GM12878 (cell line): ENCODE results near the gene DCST1. TPM values are rescaled to one million over a fixed set of nuclear protein-coding genes. Genes with fewer than 3 reads are reported as not detected.

Experiments
- ATAC-seq: fragments of 200-7000 bp; cut with Tn5 transposase; 3 replicates; pipeline ENCODE4 v1.9.1; 2020; ENCODE audit warnings: mild to moderate bottlenecking, moderate library complexity
- BruUV-seq: library from RNA; stranded (reverse); fragments of 400-500 nt; replicated peaks from 2 replicates; lab custom pipeline; 2021; lab: Mats Ljungman, UMichigan
- CTCF ChIA-PET: fragments of 300-600 bp; sonication (Branson Sonifier 250); formaldehyde crosslinking; extraction: SDS; loops from one replicate; lab custom pipeline; 2021; ENCODE audit warnings: inconsistent platforms; lab: Yijun Ruan, JAX
- POLR2A ChIA-PET: fragments of 350-600 bp; formaldehyde crosslinking; extraction: SDS; loops from one replicate; lab custom pipeline; 2021; ENCODE audit warnings: inconsistent platforms; lab: Charles Lee
- RAD21 ChIA-PET: fragments of 300-600 bp; sonication (Branson Sonifier 250); formaldehyde crosslinking; loops from one replicate; lab custom pipeline; 2023; ENCODE audit warnings: antibody characterized with exemption; ENCODE audit not compliant: unreplicated experiment; lab: Charles Lee
- SMC1A ChIA-PET: fragments of 300-600 bp; sonication (Branson Sonifier 250); formaldehyde crosslinking; loops from one replicate; lab custom pipeline; 2023; ENCODE audit not compliant: unreplicated experiment, uncharacterized antibody; lab: Charles Lee
- DNase-seq: peaks from one replicate; pipeline ENCODE4 v3.0.0-alpha.2; 2011; ENCODE audit warnings: low read depth, low spot score
- FAIRE-seq: peaks from 3 replicates; lab custom pipeline; 2011; peaks lifted over from hg19 to GRCh38; lab: Jason Lieb, UNC
- H2AFZ ChIP-seq: 2 replicates; pipeline ENCODE4 v1.6.0; 2011; ENCODE audit warnings: low read depth, low read length, control low read depth; ENCODE audit not compliant: control insufficient read depth
- H3K27ac ChIP-seq: 2 replicates; pipeline ENCODE4 v1.5.1; 2011; ENCODE audit warnings: control low read depth; ENCODE audit not compliant: control insufficient read depth, insufficient read depth
- H3K27me3 ChIP-seq, 2 experiments: replicated peaks in 1 of 2; 2 replicates each; pipeline versions ENCODE4 v1.6.0 to v1.6.1; 2011; ENCODE audit warnings: low read length in 1 of 2; ENCODE audit not compliant: control insufficient read depth in 2 of 2, insufficient read depth in 2 of 2
- H3K36me3 ChIP-seq, 2 experiments: 2 replicates each; pipeline ENCODE4 v1.5.1; 2011; ENCODE audit warnings: low read length in 1 of 2; ENCODE audit not compliant: control insufficient read depth in 2 of 2, insufficient read depth in 2 of 2
- H3K4me1 ChIP-seq: 2 replicates; pipeline ENCODE4 v1.6.1; 2011; ENCODE audit warnings: mild to moderate bottlenecking, low read length, moderate library complexity, mixed read lengths; ENCODE audit not compliant: control insufficient read depth, insufficient read depth
- H3K4me2 ChIP-seq: 2 replicates; pipeline ENCODE4 v1.6.0; 2011; ENCODE audit warnings: control low read depth; ENCODE audit not compliant: control insufficient read depth, insufficient read depth
- H3K4me3 ChIP-seq: fragments of 200-600 bp; sonication (generic); 2 replicates; pipeline ENCODE4 v1.5.1; 2016
- H3K79me2 ChIP-seq: 2 replicates; pipeline ENCODE4 v1.6.0; 2011; ENCODE audit warnings: low read length; ENCODE audit not compliant: control insufficient read depth, insufficient read depth
- H3K9ac ChIP-seq: 2 replicates; pipeline ENCODE4 v1.8.0; 2011; ENCODE audit warnings: low read length, control low read depth, mixed read lengths; ENCODE audit not compliant: control insufficient read depth, insufficient read depth
- H3K9me3 ChIP-seq: replicated peaks from 3 replicates; pipeline ENCODE4 v1.5.1; 2011; ENCODE audit warnings: mild to moderate bottlenecking, low read length; ENCODE audit not compliant: control insufficient read depth, insufficient read depth
- H4K20me1 ChIP-seq: 2 replicates; pipeline ENCODE4 v1.6.0; 2011; ENCODE audit not compliant: control insufficient read depth, insufficient read depth
- BMI1 ChIP-seq: fragments of 450-650 bp; IDR thresholded peaks from 2 replicates; pipeline ENCODE4 v1.6.1; 2016; ENCODE audit warnings: mild to moderate bottlenecking, moderate library complexity, borderline replicate concordance
- FOS ChIP-seq: IDR thresholded peaks from 3 replicates; pipeline ENCODE4 v1.6.1; 2011; ENCODE audit warnings: borderline replicate concordance; ENCODE audit not compliant: insufficient read length; ENCODE audit errors: extremely low read depth
- GABPA ChIP-seq: IDR thresholded peaks from 2 replicates; pipeline ENCODE4 v1.6.1; 2014; ENCODE audit warnings: antibody characterized with exemption, low read depth, mild to moderate bottlenecking, inconsistent platforms
- JUND ChIP-seq: IDR thresholded peaks from 2 replicates; pipeline ENCODE4 v1.6.1; 2012; ENCODE audit warnings: low read depth, mild to moderate bottlenecking, low read length, improper control_type of control experiment, moderate library complexity
- LARP7 ChIP-seq: fragments of 450-650 bp; IDR thresholded peaks from 2 replicates; pipeline ENCODE4 v1.6.1; 2017; ENCODE audit warnings: mild to moderate bottlenecking
- RAD51 ChIP-seq: fragments of 450-650 bp; IDR thresholded peaks from 2 replicates; pipeline ENCODE4 v1.6.1; 2016; ENCODE audit warnings: moderate library complexity, mild to moderate bottlenecking, inconsistent platforms
- RUNX3 ChIP-seq: IDR thresholded peaks from 2 replicates; pipeline ENCODE4 v1.6.1; 2012; ENCODE audit warnings: low read length, inconsistent platforms
- TCF3 ChIP-seq: IDR thresholded peaks from 2 replicates; pipeline ENCODE4 v1.6.1; 2012; ENCODE audit warnings: low read depth, mild to moderate bottlenecking, low read length, borderline replicate concordance; ENCODE audit not compliant: insufficient read depth
- ZNF274 ChIP-seq: IDR thresholded peaks from one replicate; pipeline ENCODE4 v1.8.0; 2011; ENCODE audit not compliant: insufficient read length, insufficient read depth
- WGBS: methylation state at CpG from one replicate; pipeline ENCODE4 v1.1.6; 2016; ENCODE audit warnings: low lambda C conversion rate; ENCODE audit not compliant: insufficient replicate concordance, insufficient coverage; ENCODE audit errors: missing lambda C conversion rate; 5-methylcytosine and 5-hydroxymethylcytosine counted together
- in situ Hi-C: fragments of 300-500 bp; cut with MboI; formaldehyde crosslinking; loops from 9 replicates; pipeline ENCODE4 v1.14.3; 2018; ENCODE audit warnings: mixed read lengths
- intact Hi-C: fragments of 100-400 bp; cut with micrococcal nuclease; formaldehyde crosslinking; loops from one replicate; pipeline ENCODE4 v1.14.2; 2022; ENCODE audit not compliant: unreplicated experiment
- polyA plus RNA-seq, 11 experiments: library from polyadenylated mRNA; depleted of rRNA in 4 of 11; unstranded in 6 of 11; stranded (reverse) in 5 of 11; fragments of >200 nt; fragmentation: Nextera tagmentation in 4 of 11; fragmentation: Illumina TruSeq in 1 of 11; extraction: Ambion mirVana in 4 of 11; extraction: Trizol in 1 of 11; gene quantifications; 1 replicate in 1 of 11; 2 replicates in 10 of 11; pipeline versions ENCODE4 v1.2.1 to v1.2.3, GENCODE V29; 2011 to 2016; ENCODE audit warnings: inconsistent platforms in 2 of 11, missing spikeins in 2 of 11, low read depth in 1 of 11
- total RNA-seq, 4 experiments: library from RNA; depleted of rRNA in 3 of 4; stranded (reverse); fragments of >200 nt in 3 of 4; fragmentation: Illumina TruSeq in 1 of 4; extraction: Trizol in 1 of 4; gene quantifications; 2 replicates each; pipeline versions ENCODE4 v1.2.1 to v1.2.3, GENCODE V29; 2013 to 2021
- TF ChIP-seq, protein P1 (sequence below): IDR thresholded peaks from 2 replicates; pipeline ENCODE4 v1.6.1; 2012; ENCODE audit warnings: mild to moderate bottlenecking, low read depth, low read length
- TF ChIP-seq, protein P2 (sequence below): fragments of 150-350 bp; IDR thresholded peaks from 2 replicates; pipeline ENCODE4 v1.6.1; 2014; ENCODE audit warnings: mild to moderate bottlenecking, low read depth, low read length

DCST1 gene
- total and polyA plus RNA-seq, 10 of the 15 experiments (the other 5 are each of a cell fraction or from before 2014, with no cell fraction given), result not detected

DNA sequence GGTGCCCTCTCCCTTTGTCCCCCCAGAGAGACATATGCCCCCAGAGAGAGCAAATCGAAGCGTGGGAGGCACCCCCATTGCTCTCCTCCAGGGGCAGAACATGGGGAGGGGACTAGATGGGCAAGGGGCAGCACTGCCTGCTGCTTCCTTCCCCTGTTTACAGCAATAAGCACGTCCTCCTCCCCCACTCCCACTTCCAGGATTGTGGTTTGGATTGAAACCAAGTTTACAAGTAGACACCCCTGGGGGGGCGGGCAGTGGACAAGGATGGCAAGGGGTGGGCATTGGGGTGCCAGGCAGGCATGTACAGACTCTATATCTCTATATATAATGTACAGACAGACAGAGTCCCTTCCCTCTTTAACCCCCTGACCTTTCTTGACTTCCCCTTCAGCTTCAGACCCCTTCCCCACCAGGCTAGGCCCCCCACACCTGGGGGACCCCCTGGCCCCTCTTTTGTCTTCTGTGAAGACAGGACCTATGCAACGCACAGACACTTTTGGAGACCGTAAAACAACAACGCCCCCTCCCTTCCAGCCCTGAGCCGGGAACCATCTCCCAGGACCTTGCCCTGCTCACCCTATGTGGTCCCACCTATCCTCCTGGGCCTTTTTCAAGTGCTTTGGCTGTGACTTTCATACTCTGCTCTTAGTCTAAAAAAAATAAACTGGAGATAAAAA, 53.4 kb downstream of the DCST1 start (continued):
- TF ChIP-seq, protein P1, sequence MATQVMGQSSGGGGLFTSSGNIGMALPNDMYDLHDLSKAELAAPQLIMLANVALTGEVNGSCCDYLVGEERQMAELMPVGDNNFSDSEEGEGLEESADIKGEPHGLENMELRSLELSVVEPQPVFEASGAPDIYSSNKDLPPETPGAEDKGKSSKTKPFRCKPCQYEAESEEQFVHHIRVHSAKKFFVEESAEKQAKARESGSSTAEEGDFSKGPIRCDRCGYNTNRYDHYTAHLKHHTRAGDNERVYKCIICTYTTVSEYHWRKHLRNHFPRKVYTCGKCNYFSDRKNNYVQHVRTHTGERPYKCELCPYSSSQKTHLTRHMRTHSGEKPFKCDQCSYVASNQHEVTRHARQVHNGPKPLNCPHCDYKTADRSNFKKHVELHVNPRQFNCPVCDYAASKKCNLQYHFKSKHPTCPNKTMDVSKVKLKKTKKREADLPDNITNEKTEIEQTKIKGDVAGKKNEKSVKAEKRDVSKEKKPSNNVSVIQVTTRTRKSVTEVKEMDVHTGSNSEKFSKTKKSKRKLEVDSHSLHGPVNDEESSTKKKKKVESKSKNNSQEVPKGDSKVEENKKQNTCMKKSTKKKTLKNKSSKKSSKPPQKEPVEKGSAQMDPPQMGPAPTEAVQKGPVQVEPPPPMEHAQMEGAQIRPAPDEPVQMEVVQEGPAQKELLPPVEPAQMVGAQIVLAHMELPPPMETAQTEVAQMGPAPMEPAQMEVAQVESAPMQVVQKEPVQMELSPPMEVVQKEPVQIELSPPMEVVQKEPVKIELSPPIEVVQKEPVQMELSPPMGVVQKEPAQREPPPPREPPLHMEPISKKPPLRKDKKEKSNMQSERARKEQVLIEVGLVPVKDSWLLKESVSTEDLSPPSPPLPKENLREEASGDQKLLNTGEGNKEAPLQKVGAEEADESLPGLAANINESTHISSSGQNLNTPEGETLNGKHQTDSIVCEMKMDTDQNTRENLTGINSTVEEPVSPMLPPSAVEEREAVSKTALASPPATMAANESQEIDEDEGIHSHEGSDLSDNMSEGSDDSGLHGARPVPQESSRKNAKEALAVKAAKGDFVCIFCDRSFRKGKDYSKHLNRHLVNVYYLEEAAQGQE, result no peak

- peaks cover 0 to 2% of the 10 kb centered on the region in 2 experiments; a peak in 1 of 4 replicates for H3K27me3 ChIP-seq
- H3K4me3 ChIP-seq, result no peak overlapping the region
- intact Hi-C loops, result loop anchor here (1.0 kb wide), 1 partner anchor 77 kb away; no protein-coding TSS in a partner anchor
- peaks cover 4% of the 10 kb centered on the region for H3K4me1 ChIP-seq
- no peak overlapping the region for H3K4me2 ChIP-seq
- no peak overlapping the region for H3K9ac ChIP-seq
- FAIRE-seq, result no peak
- SMC1A ChIA-PET, result interaction anchor here (0.9 to 2.7 kb wide), 14 partner anchors 16 to 186 kb away, joined by 3 to 36 read pairs (median 4); partner anchors contain the start of gene KRTCAP2
- CTCF ChIA-PET, result interaction anchor here (0.6 to 6.8 kb wide), 40 partner anchors 9 to 483 kb away, joined by 3 to 284 read pairs (median 5); partner anchors contain the start of genes KCNN3, KRTCAP2 and TRIM46
- H3K36me3 ChIP-seq, result no peaks in the 10 kb centered on the region
- no peak for DNase-seq
- no peaks in the 10 kb centered on the region for H3K9me3 ChIP-seq
- WGBS, result 15% methylated on average over 29 of the region's 29 CpGs
- BruUV-seq, result no TSS peak
- H3K27ac ChIP-seq, result no peak overlapping the region
- POLR2A ChIA-PET, result interaction anchor here (0.7 to 1.5 kb wide), 5 partner anchors 35 to 152 kb away, joined by 3 to 5 read pairs (median 3); partner anchors contain the start of gene KRTCAP2
- H3K79me2 ChIP-seq, result no peaks in the 10 kb centered on the region
- in situ Hi-C loops, result loop anchor here (5.0 kb wide), 1 partner anchor 76 kb away; no protein-coding TSS in a partner anchor
- peak; percentile 88 for ATAC-seq
- H4K20me1 ChIP-seq, result no peaks in the 10 kb centered on the region
- RAD21 ChIA-PET, result interaction anchor here (0.6 to 5.1 kb wide), 10 partner anchors 28 to 478 kb away, joined by 3 to 71 read pairs (median 4); partner anchors contain the start of genes EFNA4, KRTCAP2 and SLC50A1
- peak overlapping the region; percentile 64; the same call in 1 of the 2 replicates for H2AFZ ChIP-seq
- no peak for TF ChIP-seq FOS
- TF ChIP-seq, protein P2, sequence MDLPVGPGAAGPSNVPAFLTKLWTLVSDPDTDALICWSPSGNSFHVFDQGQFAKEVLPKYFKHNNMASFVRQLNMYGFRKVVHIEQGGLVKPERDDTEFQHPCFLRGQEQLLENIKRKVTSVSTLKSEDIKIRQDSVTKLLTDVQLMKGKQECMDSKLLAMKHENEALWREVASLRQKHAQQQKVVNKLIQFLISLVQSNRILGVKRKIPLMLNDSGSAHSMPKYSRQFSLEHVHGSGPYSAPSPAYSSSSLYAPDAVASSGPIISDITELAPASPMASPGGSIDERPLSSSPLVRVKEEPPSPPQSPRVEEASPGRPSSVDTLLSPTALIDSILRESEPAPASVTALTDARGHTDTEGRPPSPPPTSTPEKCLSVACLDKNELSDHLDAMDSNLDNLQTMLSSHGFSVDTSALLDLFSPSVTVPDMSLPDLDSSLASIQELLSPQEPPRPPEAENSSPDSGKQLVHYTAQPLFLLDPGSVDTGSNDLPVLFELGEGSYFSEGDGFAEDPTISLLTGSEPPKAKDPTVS, result no peak
- TF ChIP-seq TCF3, result no peak
- no peak for TF ChIP-seq ZNF274
- TF ChIP-seq GABPA, result no peak
- peak; percentile 42; the same call in 1 of the 2 replicates for TF ChIP-seq RUNX3
- TF ChIP-seq LARP7, result peak; percentile 48; the same call in 1 of the 2 replicates
- no peak for TF ChIP-seq BMI1
- TF ChIP-seq JUND, result no peak
- TF ChIP-seq RAD51, result peak; percentile 34; the same call in 1 of the 2 replicates
Measured at GRCh38 chr1:155091071-155092051, 57.7 kb downstream of the DCST1 start.
